Measurements from ENCODE around the gene HGF. TPM values are rescaled to one million over a fixed set of nuclear protein-coding genes. Genes with fewer than 3 reads are reported as not detected.
A peak's percentile ranks its signal among the peaks of the same experiment; 100 is the strongest.

The HGF gene
- total RNA-seq, 1 experiment from 2014 or later, result 0.15 TPM

DNA sequence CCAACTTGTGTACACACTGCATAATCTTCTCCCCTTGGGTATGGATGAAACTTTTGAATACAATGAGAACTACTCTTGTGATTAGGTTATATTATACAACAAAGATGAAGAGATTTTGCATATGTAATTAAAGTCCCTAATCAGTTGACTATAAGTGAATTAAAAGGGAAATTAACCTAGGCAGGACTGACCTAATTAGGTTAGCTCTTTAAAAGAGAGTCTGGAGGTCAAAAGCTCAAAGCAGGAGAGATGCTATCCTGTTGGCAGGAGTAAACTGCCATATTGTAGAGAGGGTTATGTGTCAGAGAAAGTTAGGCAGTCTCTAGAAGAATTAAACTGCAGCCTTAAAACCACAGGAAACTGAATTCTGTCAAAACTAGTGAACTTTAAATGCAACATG lies 29.4 kb downstream of the HGF start:
- no peak for ATAC-seq
- Histone ChIP-seq H3F3A (ENCODE audit: low read length, unreplicated experiment) (no peaks in the 10 kb centered on the region), H2AFZ (ENCODE audit: low read length) (no peak overlapping the region), H3K27me3 (ENCODE audit: low read length) (no peaks in the 10 kb centered on the region), H3K9me2 (replicated peaks; ENCODE audit: low read length) (no peaks in the 10 kb centered on the region), H4K20me1 (ENCODE audit: low read length) (no peaks in the 10 kb centered on the region), H3K4me2 (ENCODE audit: low read length) (no peak overlapping the region), H3K4me3 (ENCODE audit: low read length) (no peak overlapping the region), H3K27ac (ENCODE audit: low read length) (no peak overlapping the region), H3K79me2 (ENCODE audit: low read length) (no peaks in the 10 kb centered on the region), H3K9ac (ENCODE audit: low read length) (no peak overlapping the region), H3K9me3 (ENCODE audit: low read length) (no peaks in the 10 kb centered on the region), H3K4me1 (ENCODE audit: insufficient read depth, low read length) (peaks cover 12% of the 10 kb centered on the region), H3K36me3 (ENCODE audit: low read depth, low read length) (no peaks in the 10 kb centered on the region)
- no TSS peak for BruUV-seq (replicated peaks)
- no peak for DNase-seq
- CTCF ChIA-PET, result no interaction called here
- intact Hi-C loops (cut with micrococcal nuclease), result no loop called here
- TF ChIP-seq EZH2 (IDR thresholded peaks at IDR 0.05; ENCODE audit: low read length, unreplicated experiment) (no peak), EZH2phosphoT487 (IDR thresholded peaks at IDR 0.05; ENCODE audit: borderline replicate concordance, low read length) (no peak)
- TF ChIP-seq, protein P1, sequence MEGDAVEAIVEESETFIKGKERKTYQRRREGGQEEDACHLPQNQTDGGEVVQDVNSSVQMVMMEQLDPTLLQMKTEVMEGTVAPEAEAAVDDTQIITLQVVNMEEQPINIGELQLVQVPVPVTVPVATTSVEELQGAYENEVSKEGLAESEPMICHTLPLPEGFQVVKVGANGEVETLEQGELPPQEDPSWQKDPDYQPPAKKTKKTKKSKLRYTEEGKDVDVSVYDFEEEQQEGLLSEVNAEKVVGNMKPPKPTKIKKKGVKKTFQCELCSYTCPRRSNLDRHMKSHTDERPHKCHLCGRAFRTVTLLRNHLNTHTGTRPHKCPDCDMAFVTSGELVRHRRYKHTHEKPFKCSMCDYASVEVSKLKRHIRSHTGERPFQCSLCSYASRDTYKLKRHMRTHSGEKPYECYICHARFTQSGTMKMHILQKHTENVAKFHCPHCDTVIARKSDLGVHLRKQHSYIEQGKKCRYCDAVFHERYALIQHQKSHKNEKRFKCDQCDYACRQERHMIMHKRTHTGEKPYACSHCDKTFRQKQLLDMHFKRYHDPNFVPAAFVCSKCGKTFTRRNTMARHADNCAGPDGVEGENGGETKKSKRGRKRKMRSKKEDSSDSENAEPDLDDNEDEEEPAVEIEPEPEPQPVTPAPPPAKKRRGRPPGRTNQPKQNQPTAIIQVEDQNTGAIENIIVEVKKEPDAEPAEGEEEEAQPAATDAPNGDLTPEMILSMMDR (conservative IDR thresholded peaks at IDR 0.05; ENCODE audit: low read depth, low read length), result no peak
- POLR2A ChIA-PET (ENCODE audit: unreplicated experiment), result no interaction called here

- H3K4me1 ChIP-seq (ENCODE audit: insufficient read depth, low read length), result peaks cover 12% of the 10 kb centered on the region
- H3K79me2 ChIP-seq (ENCODE audit: low read length), result no peaks in the 10 kb centered on the region
- H3F3A ChIP-seq (ENCODE audit: low read length, unreplicated experiment), result no peaks in the 10 kb centered on the region
- no peaks in the 10 kb centered on the region for H3K27me3 ChIP-seq (ENCODE audit: low read length)
- H3K27ac ChIP-seq (ENCODE audit: low read length), result peak overlapping the region; percentile 50
- ChIA-PET POLR2A (ENCODE audit: unreplicated experiment) (no interaction called here), CTCF (no interaction called here)
- DNase-seq (peak; percentile 79), ATAC-seq (peak; percentile 100)
- no peaks in the 10 kb centered on the region for H3K9me3 ChIP-seq (ENCODE audit: low read length)
- BruUV-seq (replicated peaks), result no TSS peak
- H3K4me3 ChIP-seq (ENCODE audit: low read length), result no peak overlapping the region
- intact Hi-C loops (cut with micrococcal nuclease), result no loop called here
- no peaks in the 10 kb centered on the region for H3K36me3 ChIP-seq (ENCODE audit: low read depth, low read length)
- H3K9me2 ChIP-seq (replicated peaks; ENCODE audit: low read length), result no peaks in the 10 kb centered on the region
- peak overlapping the region; percentile 56 for H3K4me2 ChIP-seq (ENCODE audit: low read length)
- no peaks in the 10 kb centered on the region for H4K20me1 ChIP-seq (ENCODE audit: low read length)
- peak overlapping the region; percentile 13; the same call in 1 of the 2 replicates for H3K9ac ChIP-seq (ENCODE audit: low read length)
- no peak for TF ChIP-seq EZH2 (IDR thresholded peaks at IDR 0.05; ENCODE audit: low read length, unreplicated experiment)
- H2AFZ ChIP-seq (ENCODE audit: low read length), result peak overlapping the region; percentile 59
Observed at GRCh38 chr7:81736091-81736490, 33.8 kb downstream of the HGF start.

GRCh38 chr7:81725812-81726127 lies 44.1 kb downstream of the HGF start:
- Histone ChIP-seq H3K79me2 (ENCODE audit: low read length) (no peaks in the 10 kb centered on the region), H4K20me1 (ENCODE audit: low read length) (no peaks in the 10 kb centered on the region), H3K4me1 (ENCODE audit: insufficient read depth, low read length) (peaks cover 29% of the 10 kb centered on the region), H2AFZ (ENCODE audit: low read length) (peak overlapping the region; percentile 52), H3K36me3 (ENCODE audit: low read depth, low read length) (no peaks in the 10 kb centered on the region), H3K4me3 (ENCODE audit: low read length) (peak overlapping the region; percentile 22; the same call in 1 of the 2 replicates), H3K27ac (ENCODE audit: low read length) (peak overlapping the region; percentile 51), H3F3A (ENCODE audit: low read length, unreplicated experiment) (no peaks in the 10 kb centered on the region), H3K4me2 (ENCODE audit: low read length) (peak overlapping the region; percentile 64), H3K9ac (ENCODE audit: low read length) (no peak overlapping the region), H3K9me3 (ENCODE audit: low read length) (no peaks in the 10 kb centered on the region), H3K27me3 (ENCODE audit: low read length) (no peaks in the 10 kb centered on the region), H3K9me2 (replicated peaks; ENCODE audit: low read length) (no peaks in the 10 kb centered on the region)
- ATAC-seq, result peak; percentile 92
- ChIA-PET CTCF (interaction anchor here (0.5 to 1.0 kb wide), 3 partner anchors 44 to 568 kb away, joined by 4 to 7 read pairs (median 5); partner anchors contain the start of gene HGF), POLR2A (ENCODE audit: unreplicated experiment) (interaction anchor here (0.7 kb wide), 1 partner anchor 17 kb away, joined by 3 read pairs; no protein-coding TSS in a partner anchor)
- BruUV-seq (replicated peaks), result no TSS peak
- DNase-seq, result peak; percentile 93
- TF ChIP-seq EZH2 (IDR thresholded peaks at IDR 0.05; ENCODE audit: low read length, unreplicated experiment) (no peak), EZH2phosphoT487 (IDR thresholded peaks at IDR 0.05; ENCODE audit: borderline replicate concordance, low read length) (no peak)
- TF ChIP-seq, protein P1 (conservative IDR thresholded peaks at IDR 0.05; ENCODE audit: low read depth, low read length), result no peak
- intact Hi-C loops (cut with micrococcal nuclease), result no loop called here
